WI38 (cell line): ENCODE measurements around the gene CFAP410.

Experiments
- H3K4me3 ChIP-seq: 2 replicates; pipeline ENCODE4 v1.5.1; 2011; ENCODE audit warnings: low read depth, mild to moderate bottlenecking, control low read depth, low read length
- TF ChIP-seq, protein P1 (sequence below): IDR thresholded peaks from 2 replicates; pipeline ENCODE4 v1.5.1; 2012; ENCODE audit warnings: low read depth, mild to moderate bottlenecking, control low read depth, low read length

Gene CFAP410

DNA sequence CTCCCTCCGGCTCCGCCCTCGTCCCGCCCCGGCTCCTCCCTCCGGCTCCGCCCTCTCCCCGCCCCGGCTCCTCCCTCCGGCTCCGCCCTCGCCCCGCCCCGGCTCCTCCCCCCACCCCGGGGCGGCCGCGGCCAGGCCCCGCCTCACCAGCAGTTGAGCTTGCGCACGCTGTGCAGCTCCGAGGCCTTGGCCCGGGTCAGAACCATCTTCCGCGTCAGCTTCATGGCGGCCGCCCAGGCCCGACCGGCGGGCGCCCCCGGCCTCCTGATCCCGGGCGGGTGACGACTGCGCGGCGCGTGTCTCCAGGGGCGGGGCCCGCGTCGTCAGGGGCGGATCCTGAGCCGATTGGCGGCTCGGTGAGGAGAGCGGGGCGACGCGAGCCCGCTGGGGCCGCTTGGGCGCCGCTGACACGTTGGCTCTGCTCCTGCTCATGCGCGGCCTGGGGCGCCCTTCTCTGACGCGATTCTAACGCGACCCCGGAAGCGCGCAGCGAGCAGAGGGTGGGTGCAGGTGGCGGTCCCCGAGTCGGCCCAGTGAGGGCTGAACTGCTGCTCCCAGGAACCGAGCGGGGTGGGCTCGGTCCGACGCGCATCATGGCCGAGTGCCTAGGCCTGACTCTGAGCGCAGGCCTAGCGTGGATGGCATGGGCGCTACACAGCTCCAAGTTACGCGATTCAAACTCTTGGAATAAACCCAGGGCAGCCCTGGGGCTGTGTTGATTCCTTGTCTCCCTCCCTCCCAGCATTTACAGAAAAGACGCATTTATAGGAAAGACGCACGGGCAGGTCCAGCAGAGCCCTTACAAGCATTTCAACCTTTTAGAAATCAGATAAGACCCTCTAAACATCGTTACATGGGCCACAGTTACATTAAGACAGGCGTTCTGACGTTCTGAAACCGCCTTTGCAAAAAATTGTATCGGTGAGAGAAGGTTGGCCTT, at the start of gene CFAP410:
Gene CFAP410, minus strand, starts transcription at position 420 of the 940 bp plus-strand sequence. Its CDS starts 196 bp downstream, at position 224.
- H3K4me3 ChIP-seq, result peak within 1 kb of the TSS; percentile 90

DNA sequence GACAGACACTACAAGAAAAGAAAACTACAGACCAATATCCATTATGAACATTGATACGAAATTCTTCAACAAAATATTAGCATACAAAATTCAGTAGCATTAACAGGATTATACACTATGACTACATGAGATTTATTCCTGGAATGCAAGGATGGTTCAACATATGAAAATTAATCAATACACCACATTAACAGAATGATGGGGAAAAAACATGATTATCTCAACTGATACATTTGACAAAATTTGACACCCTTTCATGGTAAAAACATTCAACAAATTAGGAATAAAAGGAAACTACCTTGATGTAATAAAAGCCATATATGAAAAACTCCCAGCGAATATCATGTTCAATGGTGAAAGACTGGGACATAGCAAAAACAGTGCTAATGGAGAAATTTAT, 45.8 kb upstream of the CFAP410 start:
- no peak overlapping the region for H3K4me3 ChIP-seq
- TF ChIP-seq, protein P1, sequence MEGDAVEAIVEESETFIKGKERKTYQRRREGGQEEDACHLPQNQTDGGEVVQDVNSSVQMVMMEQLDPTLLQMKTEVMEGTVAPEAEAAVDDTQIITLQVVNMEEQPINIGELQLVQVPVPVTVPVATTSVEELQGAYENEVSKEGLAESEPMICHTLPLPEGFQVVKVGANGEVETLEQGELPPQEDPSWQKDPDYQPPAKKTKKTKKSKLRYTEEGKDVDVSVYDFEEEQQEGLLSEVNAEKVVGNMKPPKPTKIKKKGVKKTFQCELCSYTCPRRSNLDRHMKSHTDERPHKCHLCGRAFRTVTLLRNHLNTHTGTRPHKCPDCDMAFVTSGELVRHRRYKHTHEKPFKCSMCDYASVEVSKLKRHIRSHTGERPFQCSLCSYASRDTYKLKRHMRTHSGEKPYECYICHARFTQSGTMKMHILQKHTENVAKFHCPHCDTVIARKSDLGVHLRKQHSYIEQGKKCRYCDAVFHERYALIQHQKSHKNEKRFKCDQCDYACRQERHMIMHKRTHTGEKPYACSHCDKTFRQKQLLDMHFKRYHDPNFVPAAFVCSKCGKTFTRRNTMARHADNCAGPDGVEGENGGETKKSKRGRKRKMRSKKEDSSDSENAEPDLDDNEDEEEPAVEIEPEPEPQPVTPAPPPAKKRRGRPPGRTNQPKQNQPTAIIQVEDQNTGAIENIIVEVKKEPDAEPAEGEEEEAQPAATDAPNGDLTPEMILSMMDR, result no peak

More for the DNA sequence above, at the start of gene CFAP410:
- TF ChIP-seq, protein P1, result no peak

DNA sequence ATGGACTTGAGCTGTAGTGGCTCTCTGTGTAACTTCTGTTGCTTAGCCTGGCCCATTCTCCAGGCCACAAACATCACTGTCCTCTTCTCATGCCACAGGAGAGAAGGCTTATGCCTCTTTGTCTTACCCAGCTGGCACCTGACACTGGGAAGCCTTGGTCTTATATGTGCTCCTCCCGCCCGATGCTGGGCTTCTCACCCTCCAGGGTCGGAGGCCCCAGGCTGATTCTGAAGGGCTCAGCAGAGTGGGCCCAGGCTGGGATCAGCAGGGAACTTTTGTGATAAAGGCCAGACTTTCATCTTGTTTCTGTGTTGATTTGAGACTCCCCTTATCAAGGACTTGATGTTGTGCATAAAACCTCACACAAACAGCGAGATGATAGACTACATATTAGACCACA, 44.0 kb upstream of the CFAP410 start:
- H3K4me3 ChIP-seq, result no peak overlapping the region
- TF ChIP-seq, protein P1, result no peak

DNA sequence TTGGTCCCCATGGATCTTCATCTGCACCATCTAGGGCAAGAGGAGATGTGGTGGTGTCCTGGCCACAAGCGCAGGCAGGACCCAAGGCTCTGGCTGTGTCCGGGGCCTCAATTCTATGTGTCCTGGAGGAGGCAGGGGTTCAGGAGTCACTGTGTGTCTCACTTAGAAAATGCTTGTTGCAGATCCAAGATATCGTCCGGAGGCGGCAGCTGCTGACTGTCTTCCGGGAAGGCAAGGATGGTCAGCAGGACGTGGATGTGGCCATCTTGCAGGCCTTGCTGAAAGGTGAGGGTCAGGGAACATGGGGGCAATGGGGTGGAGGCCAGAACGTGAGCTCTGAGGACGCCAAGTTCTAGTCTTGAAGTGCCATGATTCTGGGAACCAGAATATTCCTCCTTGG, 43.3 kb upstream of the CFAP410 start:
- no peak overlapping the region for H3K4me3 ChIP-seq
- TF ChIP-seq, protein P1, result no peak

DNA sequence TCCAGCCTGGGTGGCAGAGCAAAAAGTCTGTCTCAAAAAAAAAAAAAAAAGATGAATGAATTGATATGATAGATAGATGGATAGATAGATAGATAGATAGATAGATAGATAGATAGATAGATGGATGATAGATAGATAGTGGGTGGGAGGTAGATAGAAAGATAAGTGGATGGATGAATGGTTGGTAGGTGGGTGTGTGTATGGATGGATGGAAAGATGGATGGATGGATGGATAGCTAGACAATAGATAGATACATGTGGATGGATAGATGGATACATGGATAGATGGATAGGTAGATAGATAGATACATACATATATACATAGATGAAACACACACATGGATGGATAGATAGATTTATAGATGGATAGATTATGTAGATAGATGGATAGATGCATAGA, 42.7 kb upstream of the CFAP410 start:
- no peak overlapping the region for H3K4me3 ChIP-seq
- TF ChIP-seq, protein P1, result no peak

DNA sequence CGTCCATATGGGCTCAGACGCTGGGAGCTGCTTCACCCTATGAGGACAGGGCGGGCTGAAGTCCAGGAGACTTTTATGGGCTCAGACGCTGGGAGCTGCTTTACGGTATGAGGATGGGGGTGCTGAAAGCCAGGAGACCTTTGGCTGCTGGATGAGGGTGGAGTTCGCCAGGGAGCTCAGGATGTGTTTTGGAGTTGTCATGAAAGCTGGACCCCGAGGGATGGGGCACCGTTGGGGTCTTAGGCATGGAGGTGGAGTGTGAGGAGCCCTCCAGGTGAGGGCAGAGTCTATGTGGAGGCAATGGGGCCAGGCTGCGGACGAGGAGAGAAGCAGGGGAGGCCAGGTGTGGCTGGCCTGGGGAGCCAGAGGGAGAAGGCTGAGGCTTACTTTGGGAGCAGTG, 41.7 kb upstream of the CFAP410 start:
- no peak overlapping the region for H3K4me3 ChIP-seq
- TF ChIP-seq, protein P1, result no peak
